ENCODE measurements around the gene RGS17.

Gene RGS17

DNA sequence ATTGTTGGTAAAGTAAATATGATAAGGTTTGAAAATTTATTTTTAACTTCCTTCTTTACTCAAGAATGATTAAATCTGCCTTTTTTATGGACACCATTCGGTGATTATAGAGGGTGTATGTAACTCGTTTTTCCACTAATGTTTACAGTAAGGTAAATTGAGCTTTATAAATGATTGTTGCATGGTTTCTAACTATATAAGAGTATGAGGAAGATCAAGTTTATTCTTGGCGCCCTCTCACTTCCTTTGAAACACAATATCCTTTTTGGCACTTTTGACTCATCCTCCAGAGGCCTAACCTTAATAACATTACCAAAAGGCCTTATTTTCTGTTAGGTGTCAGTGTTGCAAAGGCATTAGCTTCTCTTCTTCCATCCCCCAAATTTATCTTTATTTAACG is 86.8 kb downstream of the RGS17 start:
- H3K4me3 ChIP-seq (replicated peaks; ENCODE audit: low read depth, low read length), result no peak overlapping the region
- TF ChIP-seq CTCF (IDR thresholded peaks at IDR 0.05; ENCODE audit: low read depth, low read length, missing control alignments), result no peak
- DNase-seq (ENCODE audit: extremely low read depth, low read depth), result no peak

DNA sequence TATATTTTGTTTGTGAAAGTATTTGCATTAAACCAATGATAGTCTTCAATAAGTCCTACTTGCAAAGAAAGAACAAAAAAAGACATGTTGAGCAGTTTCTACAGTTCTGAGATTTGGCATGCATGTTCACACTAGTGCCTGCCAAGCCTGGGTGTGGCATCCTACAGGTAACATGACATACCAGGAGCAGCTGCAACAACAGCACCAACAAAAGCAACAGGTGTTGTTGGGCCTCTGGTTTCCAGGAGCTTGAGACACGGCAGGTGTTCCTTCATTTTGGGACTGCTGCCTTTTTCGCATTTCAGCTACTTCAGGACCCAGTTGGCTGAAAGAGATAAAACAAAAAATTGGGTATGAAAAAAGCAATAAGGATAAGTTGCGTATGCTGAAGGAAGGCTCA is 87.4 kb downstream of the RGS17 start:
- no peak for DNase-seq (ENCODE audit: extremely low read depth, low read depth)
- H3K4me3 ChIP-seq (replicated peaks; ENCODE audit: low read depth, low read length), result no peak overlapping the region
- TF ChIP-seq CTCF (IDR thresholded peaks at IDR 0.05; ENCODE audit: low read depth, low read length, missing control alignments), result no peak

DNA sequence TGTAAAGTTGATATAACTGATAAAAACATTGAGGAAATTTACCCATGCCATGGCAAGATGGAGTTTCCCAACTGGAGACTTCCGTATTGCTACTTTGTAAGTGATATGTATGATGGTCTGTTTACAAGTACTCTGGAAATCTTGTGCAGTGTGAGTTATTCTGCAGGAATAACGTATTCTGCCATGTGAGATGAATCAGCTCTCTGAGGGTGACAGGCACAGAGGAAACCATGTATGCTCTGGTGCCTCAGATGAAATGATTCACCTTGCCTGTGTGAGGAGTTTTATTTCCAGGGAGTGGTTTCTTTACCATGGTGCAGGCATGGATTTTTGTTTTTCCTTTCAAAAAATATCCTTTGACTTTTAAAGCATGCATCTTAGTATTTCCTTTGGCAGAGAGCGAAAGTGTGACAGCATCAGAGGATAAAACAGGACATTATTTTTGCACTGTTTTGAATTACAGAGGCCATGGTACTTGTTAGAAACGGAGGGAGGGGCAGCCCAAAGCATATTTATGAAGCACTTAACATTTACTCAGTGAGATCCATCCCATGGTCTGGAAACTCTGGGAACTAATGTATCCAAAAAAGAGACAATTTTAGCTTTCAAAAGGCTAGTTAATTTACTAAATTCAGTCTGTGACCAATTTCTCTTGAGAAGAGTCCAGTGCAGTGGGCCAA is 92.6 kb downstream of the RGS17 start:
- no peak for TF ChIP-seq CTCF (IDR thresholded peaks at IDR 0.05; ENCODE audit: low read depth, low read length, missing control alignments)
- H3K4me3 ChIP-seq (replicated peaks; ENCODE audit: low read depth, low read length), result no peak overlapping the region
- DNase-seq (ENCODE audit: extremely low read depth, low read depth), result no peak

DNA sequence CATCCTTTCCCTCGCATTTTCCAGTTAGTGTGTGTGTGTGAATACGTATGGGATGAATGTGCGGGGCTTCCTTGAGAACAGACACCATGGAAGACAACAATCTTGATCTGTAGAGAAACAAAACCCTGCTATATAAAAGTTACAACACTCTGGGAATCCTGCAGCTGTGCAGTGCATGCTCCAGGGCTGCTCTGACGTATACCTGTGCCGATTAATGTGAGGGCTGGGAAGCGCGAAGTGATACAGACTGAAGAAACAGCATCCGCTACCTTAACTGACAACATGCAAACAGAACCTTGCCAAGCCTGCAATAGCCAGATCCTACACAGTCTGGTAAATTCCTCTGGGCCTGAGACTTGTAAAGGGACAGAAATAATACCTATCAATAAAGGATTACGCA is 96.9 kb downstream of the RGS17 start:
- H3K4me3 ChIP-seq (replicated peaks; ENCODE audit: low read depth, low read length), result no peak overlapping the region
- TF ChIP-seq CTCF (IDR thresholded peaks at IDR 0.05; ENCODE audit: low read depth, low read length, missing control alignments), result no peak
- DNase-seq (ENCODE audit: extremely low read depth, low read depth), result no peak

DNA sequence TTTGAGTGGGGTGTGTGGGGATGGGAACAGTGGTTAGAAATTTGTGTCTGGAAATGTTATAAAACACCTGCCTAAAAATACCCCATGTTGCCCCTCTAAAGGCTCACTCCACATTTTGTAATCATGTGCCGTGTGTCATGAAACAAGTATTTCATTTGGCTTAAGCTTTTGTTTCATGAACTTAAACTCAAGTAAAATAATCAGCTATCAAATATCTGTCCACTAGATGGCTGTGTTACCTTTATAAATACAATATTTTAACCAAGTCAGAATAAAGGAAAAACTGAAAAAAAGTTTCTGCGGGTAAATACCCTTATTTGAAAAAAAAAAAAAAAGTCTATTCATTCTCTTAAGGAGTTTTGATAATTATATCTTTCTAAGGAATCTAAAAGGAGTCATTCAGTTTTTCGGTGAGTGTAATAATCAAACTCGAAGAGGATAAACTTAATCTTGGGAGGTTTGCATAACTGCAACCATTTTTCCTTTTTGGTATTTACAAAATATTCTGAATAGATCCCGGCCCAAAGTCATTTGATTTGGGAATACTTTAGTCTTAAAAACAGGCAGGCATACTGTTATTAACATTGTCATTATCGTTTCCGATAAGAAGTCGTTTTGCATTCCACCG is 98.7 kb downstream of the RGS17 start:
- peak; percentile 37 for DNase-seq (ENCODE audit: extremely low read depth, low read depth)
- H3K4me3 ChIP-seq (replicated peaks; ENCODE audit: low read depth, low read length), result no peak overlapping the region
- no peak for TF ChIP-seq CTCF (IDR thresholded peaks at IDR 0.05; ENCODE audit: low read depth, low read length, missing control alignments)

GRCh38 chr6:153031335-153031955 is 99.6 kb downstream of the RGS17 start:
- H3K4me3 ChIP-seq (replicated peaks; ENCODE audit: low read depth, low read length), result no peak overlapping the region
- DNase-seq (ENCODE audit: extremely low read depth, low read depth), result no peak
- TF ChIP-seq CTCF (IDR thresholded peaks at IDR 0.05; ENCODE audit: low read depth, low read length, missing control alignments), result no peak

Measured in HFF-Myc (cell line).